Spleen (tissue), 7 donors: ENCODE measurements around the gene TMED9.

Experiments
- POLR2A ChIP-seq, 3 donors: fragments of 450-650 bp; IDR thresholded peaks; one replicate each; pipeline ENCODE4 v1.5.1; 2017; ENCODE audit warnings: antibody characterized with exemption in 3 of 3, mild to moderate bottlenecking in 1 of 3
- POLR2AphosphoS5 ChIP-seq, 3 donors: sonication (generic); formaldehyde crosslinking; IDR thresholded peaks; one replicate each; pipeline ENCODE4 v1.5.1; 2017; ENCODE audit warnings: antibody characterized with exemption in 3 of 3
- TF ChIP-seq, protein P1 (sequence below), 11 experiments: fragments of 200-600 bp in 7 of 11; fragments of 450-650 bp in 4 of 11; sonication (generic) in 4 of 11; IDR thresholded peaks in 8 of 11; conservative IDR thresholded peaks in 3 of 11; 1 replicate in 7 of 11; 2 replicates in 4 of 11; pipeline versions ENCODE4 v1.4.0 to v1.8.0; 2016 to 2021; ENCODE audit warnings: antibody characterized with exemption in 11 of 11, inconsistent platforms in 4 of 11, mild to moderate bottlenecking in 1 of 11
- donor health status: DM: no; HTN: no; CAD: no; lungs with moderate emphysema.
- donor health status: DM: no; HTN: no; CAD: no.
- donor health status: DM: no; HTN: no; CAD: no.

DNA sequence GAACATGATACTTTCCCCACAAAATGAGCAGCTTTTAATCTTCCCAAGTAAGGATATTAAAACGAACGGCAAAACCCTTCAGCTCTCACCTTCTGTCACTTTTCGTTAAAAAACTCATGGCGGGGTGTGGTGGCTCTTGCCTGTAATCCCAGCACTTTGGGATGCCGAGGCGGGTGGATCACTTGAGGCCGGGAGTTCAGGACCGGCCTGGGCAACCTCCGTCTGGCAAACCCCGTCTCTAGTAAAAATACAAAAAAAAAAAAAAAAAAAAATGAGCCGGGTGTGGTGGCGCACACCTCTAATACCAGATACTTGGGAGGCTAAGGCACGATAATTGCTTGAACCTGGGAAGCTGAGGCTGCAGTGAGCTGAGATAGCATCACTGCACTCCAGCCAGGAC, 902 bp downstream of the TMED9 start:
- TF ChIP-seq, protein P1, sequence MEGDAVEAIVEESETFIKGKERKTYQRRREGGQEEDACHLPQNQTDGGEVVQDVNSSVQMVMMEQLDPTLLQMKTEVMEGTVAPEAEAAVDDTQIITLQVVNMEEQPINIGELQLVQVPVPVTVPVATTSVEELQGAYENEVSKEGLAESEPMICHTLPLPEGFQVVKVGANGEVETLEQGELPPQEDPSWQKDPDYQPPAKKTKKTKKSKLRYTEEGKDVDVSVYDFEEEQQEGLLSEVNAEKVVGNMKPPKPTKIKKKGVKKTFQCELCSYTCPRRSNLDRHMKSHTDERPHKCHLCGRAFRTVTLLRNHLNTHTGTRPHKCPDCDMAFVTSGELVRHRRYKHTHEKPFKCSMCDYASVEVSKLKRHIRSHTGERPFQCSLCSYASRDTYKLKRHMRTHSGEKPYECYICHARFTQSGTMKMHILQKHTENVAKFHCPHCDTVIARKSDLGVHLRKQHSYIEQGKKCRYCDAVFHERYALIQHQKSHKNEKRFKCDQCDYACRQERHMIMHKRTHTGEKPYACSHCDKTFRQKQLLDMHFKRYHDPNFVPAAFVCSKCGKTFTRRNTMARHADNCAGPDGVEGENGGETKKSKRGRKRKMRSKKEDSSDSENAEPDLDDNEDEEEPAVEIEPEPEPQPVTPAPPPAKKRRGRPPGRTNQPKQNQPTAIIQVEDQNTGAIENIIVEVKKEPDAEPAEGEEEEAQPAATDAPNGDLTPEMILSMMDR (IDR thresholded peaks at IDR 0.05 in 8 of 11, conservative IDR thresholded peaks at IDR 0.05 in 3 of 11): no peak
- TF ChIP-seq POLR2A (IDR thresholded peaks at IDR 0.05) (no peak), POLR2AphosphoS5 (IDR thresholded peaks at IDR 0.05) (no peak)
